Neural crest cell (in vitro differentiated cells): ENCODE measurements around the gene CES3. TPM values are rescaled to one million over a fixed set of nuclear protein-coding genes. Genes with fewer than 3 reads are reported as not detected.
"Not testable (repeated sequence)": the region's sequence is repeated elsewhere in the genome, so short reads cannot be mapped to it uniquely, and the experiment has no call there.

ENCODE experiments used
- DNase-seq: peaks from one replicate; pipeline ENCODE4 v3.0.0; 2021; ENCODE audit warnings: low read depth, mixed read lengths, low spot score
- H3K27ac Mint-ChIP-seq: one replicate; pipeline ENCODE4 v1.8.0; 2021; ENCODE audit warnings: mild to moderate bottlenecking, mixed read lengths; ENCODE audit not compliant: unreplicated experiment
- H3K27me3 Mint-ChIP-seq: 2 replicates; pipeline ENCODE4 v1.8.0; 2021; ENCODE audit warnings: low read depth, mild to moderate bottlenecking, mixed read lengths
- H3K36me3 Mint-ChIP-seq: 2 replicates; pipeline ENCODE4 v1.8.0; 2021; ENCODE audit warnings: low read depth, mild to moderate bottlenecking, mixed read lengths
- H3K4me1 Mint-ChIP-seq: 2 replicates; pipeline ENCODE4 v1.8.0; 2021; ENCODE audit warnings: mixed read lengths
- H3K4me3 Mint-ChIP-seq: one replicate; pipeline ENCODE4 v1.8.0; 2021; ENCODE audit warnings: mild to moderate bottlenecking, mixed read lengths
- H3K9me3 Mint-ChIP-seq: 2 replicates; pipeline ENCODE4 v1.8.0; 2021; ENCODE audit warnings: mixed read lengths
- CTCF ChIP-seq: fragments of 200-600 bp; sonication (generic); conservative IDR thresholded peaks from 2 replicates; pipeline ENCODE4 v1.5.0; 2021; ENCODE audit warnings: antibody characterized with exemption, mild to moderate bottlenecking
- total RNA-seq: library from RNA; stranded (reverse); gene quantifications from 2 replicates; pipeline ENCODE4 v1.2.1, GENCODE V29; 2021

CES3 gene
- total RNA-seq, 1 donor from 2014 or later, result 3.2 TPM

GRCh38 chr16:66943426-66944053 lies 17.5 kb upstream of the CES3 start:
- Mint-ChIP-seq H3K4me1 (no peaks in the 10 kb centered on the region), H3K27ac (no peak overlapping the region), H3K27me3 (peaks cover 5% of the 10 kb centered on the region), H3K4me3 (no peak overlapping the region), H3K9me3 (no peaks in the 10 kb centered on the region), H3K36me3 (peaks cover 4% of the 10 kb centered on the region)
- TF ChIP-seq CTCF, result no peak
- no peak for DNase-seq

- Mint-ChIP-seq H3K4me1 (no peaks in the 10 kb centered on the region), H3K9me3 (no peaks in the 10 kb centered on the region), H3K27ac (no peak overlapping the region), H3K4me3 (no peak overlapping the region), H3K36me3 (peaks cover 4% of the 10 kb centered on the region), H3K27me3 (peaks cover 5% of the 10 kb centered on the region)
- TF ChIP-seq CTCF, result no peak
- no peak for DNase-seq
Measured at GRCh38 chr16:66944054-66944441, 17.0 kb upstream of the CES3 start.

GRCh38 chr16:66944971-66945370 lies 16.1 kb upstream of the CES3 start:
- peaks cover 11% of the 10 kb centered on the region for H3K27me3 Mint-ChIP-seq
- DNase-seq, H3K27ac Mint-ChIP-seq, H3K9me3 Mint-ChIP-seq, H3K36me3 Mint-ChIP-seq, H3K4me1 Mint-ChIP-seq, H3K4me3 Mint-ChIP-seq: not testable (repeated sequence)

- Mint-ChIP-seq H3K9me3 (no peaks in the 10 kb centered on the region), H3K36me3 (peaks cover 4% of the 10 kb centered on the region), H3K27me3 (peaks cover 17% of the 10 kb centered on the region), H3K4me3 (no peak overlapping the region), H3K27ac (no peak overlapping the region), H3K4me1 (no peaks in the 10 kb centered on the region)
- TF ChIP-seq CTCF, result no peak
- no peak for DNase-seq
Measured at GRCh38 chr16:66945939-66946338, 15.1 kb upstream of the CES3 start.

- Mint-ChIP-seq H3K4me3 (no peak overlapping the region), H3K36me3 (peaks cover 4% of the 10 kb centered on the region), H3K27me3 (peaks cover 22% of the 10 kb centered on the region), H3K4me1 (no peaks in the 10 kb centered on the region), H3K27ac (no peak overlapping the region), H3K9me3 (no peaks in the 10 kb centered on the region)
- no peak for DNase-seq
- TF ChIP-seq CTCF, result no peak
Measured at GRCh38 chr16:66946541-66946940, 14.5 kb upstream of the CES3 start.

GRCh38 chr16:66946974-66947301 lies 14.1 kb upstream of the CES3 start:
- no peak overlapping the region for H3K27ac Mint-ChIP-seq
- peaks cover 26% of the 10 kb centered on the region for H3K27me3 Mint-ChIP-seq
- DNase-seq, result no peak
- no peaks in the 10 kb centered on the region for H3K4me1 Mint-ChIP-seq
- no peaks in the 10 kb centered on the region for H3K9me3 Mint-ChIP-seq
- TF ChIP-seq CTCF, result no peak
- H3K36me3 Mint-ChIP-seq, result peaks cover 4% of the 10 kb centered on the region
- peak overlapping the region; percentile 34 for H3K4me3 Mint-ChIP-seq
